ENCODE measurements around the gene P2RX3.

P2RX3 gene

GRCh38 chr11:57353036-57353435, 14.9 kb downstream of the P2RX3 start:
- no peak for TF ChIP-seq RAD21 (IDR thresholded peaks at IDR 0.05; ENCODE audit: low read depth)
- TF ChIP-seq CREB1 (IDR thresholded peaks at IDR 0.05; ENCODE audit: low read depth): no peak
- TF ChIP-seq TEAD4 (IDR thresholded peaks at IDR 0.05): no peak
- TF ChIP-seq ZBTB7A (IDR thresholded peaks at IDR 0.05; ENCODE audit: low read depth): no peak

DNA sequence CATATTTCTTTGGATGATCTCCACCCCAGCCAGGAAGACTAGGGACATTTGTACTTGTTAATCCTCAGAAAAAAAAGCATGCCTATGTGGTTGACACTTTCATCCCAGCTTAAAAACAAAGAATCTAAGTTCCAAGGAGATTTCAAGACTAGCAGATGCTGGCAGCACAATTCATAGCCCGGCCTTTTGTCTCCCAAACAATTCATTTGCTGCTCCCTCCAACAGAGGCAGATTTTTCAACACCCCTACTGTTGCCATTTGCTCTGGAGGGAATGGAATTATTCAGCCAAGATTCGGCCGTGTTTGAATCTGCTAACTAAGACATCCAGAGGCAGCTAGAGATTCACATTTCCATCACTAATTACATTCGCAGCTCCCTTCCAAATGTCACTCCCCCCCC, 15.3 kb downstream of the P2RX3 start:
- no peak for TF ChIP-seq FOXM1 (IDR thresholded peaks at IDR 0.05; ENCODE audit: borderline replicate concordance, low read depth)

GRCh38 chr11:57353852-57354251, 15.7 kb downstream of the P2RX3 start:
- TF ChIP-seq, protein P1, sequence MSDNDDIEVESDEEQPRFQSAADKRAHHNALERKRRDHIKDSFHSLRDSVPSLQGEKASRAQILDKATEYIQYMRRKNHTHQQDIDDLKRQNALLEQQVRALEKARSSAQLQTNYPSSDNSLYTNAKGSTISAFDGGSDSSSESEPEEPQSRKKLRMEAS (IDR thresholded peaks at IDR 0.05): no peak
- TF ChIP-seq CREB1 (IDR thresholded peaks at IDR 0.05; ENCODE audit: low read depth): no peak
- no peak for TF ChIP-seq CEBPB (IDR thresholded peaks at IDR 0.05)
- no peak for TF ChIP-seq TEAD4 (IDR thresholded peaks at IDR 0.05)
- TF ChIP-seq EP300 (IDR thresholded peaks at IDR 0.05; ENCODE audit: borderline replicate concordance): no peak
- TF ChIP-seq ZBTB7A (IDR thresholded peaks at IDR 0.05; ENCODE audit: low read depth): no peak
- no peak for TF ChIP-seq NFIC (IDR thresholded peaks at IDR 0.05)
- TF ChIP-seq, protein P2, sequence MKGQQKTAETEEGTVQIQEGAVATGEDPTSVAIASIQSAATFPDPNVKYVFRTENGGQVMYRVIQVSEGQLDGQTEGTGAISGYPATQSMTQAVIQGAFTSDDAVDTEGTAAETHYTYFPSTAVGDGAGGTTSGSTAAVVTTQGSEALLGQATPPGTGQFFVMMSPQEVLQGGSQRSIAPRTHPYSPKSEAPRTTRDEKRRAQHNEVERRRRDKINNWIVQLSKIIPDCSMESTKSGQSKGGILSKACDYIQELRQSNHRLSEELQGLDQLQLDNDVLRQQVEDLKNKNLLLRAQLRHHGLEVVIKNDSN (IDR thresholded peaks at IDR 0.05): no peak
- no peak for TF ChIP-seq FOXM1 (IDR thresholded peaks at IDR 0.05; ENCODE audit: borderline replicate concordance, low read depth)

- TF ChIP-seq EP300 (IDR thresholded peaks at IDR 0.05; ENCODE audit: borderline replicate concordance) (no peak), NFIC (IDR thresholded peaks at IDR 0.05) (no peak), CREB1 (IDR thresholded peaks at IDR 0.05; ENCODE audit: low read depth) (no peak), YY1 (IDR thresholded peaks at IDR 0.05; ENCODE audit: low read depth) (no peak), RAD21 (IDR thresholded peaks at IDR 0.05; ENCODE audit: low read depth) (no peak), TAF1 (IDR thresholded peaks at IDR 0.05; ENCODE audit: low read depth) (no peak), EGR1 (IDR thresholded peaks at IDR 0.05) (no peak), CEBPB (IDR thresholded peaks at IDR 0.05) (no peak), ZBTB7A (IDR thresholded peaks at IDR 0.05; ENCODE audit: low read depth) (no peak), FOXM1 (IDR thresholded peaks at IDR 0.05; ENCODE audit: borderline replicate concordance, low read depth) (no peak)
- TF ChIP-seq, protein P1 (IDR thresholded peaks at IDR 0.05): no peak
- TF ChIP-seq, protein P2 (IDR thresholded peaks at IDR 0.05): no peak
Observed at GRCh38 chr11:57354699-57355098, 16.5 kb downstream of the P2RX3 start.

- no peak for TF ChIP-seq CEBPB (IDR thresholded peaks at IDR 0.05)
- no peak for TF ChIP-seq EP300 (IDR thresholded peaks at IDR 0.05; ENCODE audit: borderline replicate concordance)
Observed at GRCh38 chr11:57356268-57356667, 18.1 kb downstream of the P2RX3 start.

GRCh38 chr11:57357310-57357709, 19.2 kb downstream of the P2RX3 start:
- TF ChIP-seq TCF12 (IDR thresholded peaks at IDR 0.05; ENCODE audit: low read depth): no peak
- TF ChIP-seq, protein P1 (IDR thresholded peaks at IDR 0.05): no peak
- TF ChIP-seq ZBTB7A (IDR thresholded peaks at IDR 0.05; ENCODE audit: low read depth): no peak
- no peak for TF ChIP-seq NFIC (IDR thresholded peaks at IDR 0.05)
- no peak for TF ChIP-seq TAF1 (IDR thresholded peaks at IDR 0.05; ENCODE audit: low read depth)
- no peak for TF ChIP-seq EGR1 (IDR thresholded peaks at IDR 0.05)
- TF ChIP-seq, protein P3, sequence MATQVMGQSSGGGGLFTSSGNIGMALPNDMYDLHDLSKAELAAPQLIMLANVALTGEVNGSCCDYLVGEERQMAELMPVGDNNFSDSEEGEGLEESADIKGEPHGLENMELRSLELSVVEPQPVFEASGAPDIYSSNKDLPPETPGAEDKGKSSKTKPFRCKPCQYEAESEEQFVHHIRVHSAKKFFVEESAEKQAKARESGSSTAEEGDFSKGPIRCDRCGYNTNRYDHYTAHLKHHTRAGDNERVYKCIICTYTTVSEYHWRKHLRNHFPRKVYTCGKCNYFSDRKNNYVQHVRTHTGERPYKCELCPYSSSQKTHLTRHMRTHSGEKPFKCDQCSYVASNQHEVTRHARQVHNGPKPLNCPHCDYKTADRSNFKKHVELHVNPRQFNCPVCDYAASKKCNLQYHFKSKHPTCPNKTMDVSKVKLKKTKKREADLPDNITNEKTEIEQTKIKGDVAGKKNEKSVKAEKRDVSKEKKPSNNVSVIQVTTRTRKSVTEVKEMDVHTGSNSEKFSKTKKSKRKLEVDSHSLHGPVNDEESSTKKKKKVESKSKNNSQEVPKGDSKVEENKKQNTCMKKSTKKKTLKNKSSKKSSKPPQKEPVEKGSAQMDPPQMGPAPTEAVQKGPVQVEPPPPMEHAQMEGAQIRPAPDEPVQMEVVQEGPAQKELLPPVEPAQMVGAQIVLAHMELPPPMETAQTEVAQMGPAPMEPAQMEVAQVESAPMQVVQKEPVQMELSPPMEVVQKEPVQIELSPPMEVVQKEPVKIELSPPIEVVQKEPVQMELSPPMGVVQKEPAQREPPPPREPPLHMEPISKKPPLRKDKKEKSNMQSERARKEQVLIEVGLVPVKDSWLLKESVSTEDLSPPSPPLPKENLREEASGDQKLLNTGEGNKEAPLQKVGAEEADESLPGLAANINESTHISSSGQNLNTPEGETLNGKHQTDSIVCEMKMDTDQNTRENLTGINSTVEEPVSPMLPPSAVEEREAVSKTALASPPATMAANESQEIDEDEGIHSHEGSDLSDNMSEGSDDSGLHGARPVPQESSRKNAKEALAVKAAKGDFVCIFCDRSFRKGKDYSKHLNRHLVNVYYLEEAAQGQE (IDR thresholded peaks at IDR 0.05; ENCODE audit: low read depth): no peak
- TF ChIP-seq YY1 (IDR thresholded peaks at IDR 0.05; ENCODE audit: low read depth): no peak
- no peak for TF ChIP-seq FOXM1 (IDR thresholded peaks at IDR 0.05; ENCODE audit: borderline replicate concordance, low read depth)
- no peak for TF ChIP-seq TEAD4 (IDR thresholded peaks at IDR 0.05)
- TF ChIP-seq CEBPB (IDR thresholded peaks at IDR 0.05): no peak
- TF ChIP-seq EP300 (IDR thresholded peaks at IDR 0.05; ENCODE audit: borderline replicate concordance): no peak
- TF ChIP-seq CREB1 (IDR thresholded peaks at IDR 0.05; ENCODE audit: low read depth): no peak
- TF ChIP-seq, protein P2 (IDR thresholded peaks at IDR 0.05): no peak
- TF ChIP-seq RAD21 (IDR thresholded peaks at IDR 0.05; ENCODE audit: low read depth): no peak

DNA sequence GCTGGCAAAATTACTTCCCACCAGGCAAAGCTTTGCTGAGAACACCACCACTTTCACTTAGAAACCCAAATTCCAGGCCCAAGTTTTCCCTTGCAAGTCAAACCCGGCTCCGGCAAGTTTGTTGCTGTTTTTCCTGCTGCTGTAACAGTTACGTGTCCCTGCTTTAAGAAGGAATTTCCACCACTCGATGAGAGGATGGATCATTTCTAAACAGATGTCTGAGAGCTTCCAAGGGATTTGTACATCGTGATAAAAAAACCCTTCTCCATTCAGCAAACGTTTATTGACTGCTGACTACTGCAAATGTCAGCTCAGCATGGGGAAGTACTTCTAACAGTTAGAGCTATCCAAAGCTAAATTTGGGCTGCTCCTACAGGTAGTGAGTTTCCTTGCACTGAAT, 19.7 kb downstream of the P2RX3 start:
- TF ChIP-seq ZBTB7A (IDR thresholded peaks at IDR 0.05; ENCODE audit: low read depth) (no peak), CREB1 (IDR thresholded peaks at IDR 0.05; ENCODE audit: low read depth) (no peak), EP300 (IDR thresholded peaks at IDR 0.05; ENCODE audit: borderline replicate concordance) (no peak), CEBPB (IDR thresholded peaks at IDR 0.05) (no peak), EGR1 (IDR thresholded peaks at IDR 0.05) (no peak), YY1 (IDR thresholded peaks at IDR 0.05; ENCODE audit: low read depth) (no peak)

- TF ChIP-seq EGR1 (IDR thresholded peaks at IDR 0.05): no peak
- no peak for TF ChIP-seq TCF12 (IDR thresholded peaks at IDR 0.05; ENCODE audit: low read depth)
- TF ChIP-seq, protein P3 (IDR thresholded peaks at IDR 0.05; ENCODE audit: low read depth): no peak
- TF ChIP-seq YY1 (IDR thresholded peaks at IDR 0.05; ENCODE audit: low read depth): no peak
Observed at GRCh38 chr11:57358543-57358961, 20.4 kb downstream of the P2RX3 start.
